Measurements from ENCODE around the gene RDX. TPM values are rescaled to one million over a fixed set of nuclear protein-coding genes. Genes with fewer than 3 reads are reported as not detected.

RDX gene
- total and polyA plus RNA-seq, 2 of the 4 experiments (the other 2 are of a cell fraction), result 61.1 to 72.4 TPM

DNA sequence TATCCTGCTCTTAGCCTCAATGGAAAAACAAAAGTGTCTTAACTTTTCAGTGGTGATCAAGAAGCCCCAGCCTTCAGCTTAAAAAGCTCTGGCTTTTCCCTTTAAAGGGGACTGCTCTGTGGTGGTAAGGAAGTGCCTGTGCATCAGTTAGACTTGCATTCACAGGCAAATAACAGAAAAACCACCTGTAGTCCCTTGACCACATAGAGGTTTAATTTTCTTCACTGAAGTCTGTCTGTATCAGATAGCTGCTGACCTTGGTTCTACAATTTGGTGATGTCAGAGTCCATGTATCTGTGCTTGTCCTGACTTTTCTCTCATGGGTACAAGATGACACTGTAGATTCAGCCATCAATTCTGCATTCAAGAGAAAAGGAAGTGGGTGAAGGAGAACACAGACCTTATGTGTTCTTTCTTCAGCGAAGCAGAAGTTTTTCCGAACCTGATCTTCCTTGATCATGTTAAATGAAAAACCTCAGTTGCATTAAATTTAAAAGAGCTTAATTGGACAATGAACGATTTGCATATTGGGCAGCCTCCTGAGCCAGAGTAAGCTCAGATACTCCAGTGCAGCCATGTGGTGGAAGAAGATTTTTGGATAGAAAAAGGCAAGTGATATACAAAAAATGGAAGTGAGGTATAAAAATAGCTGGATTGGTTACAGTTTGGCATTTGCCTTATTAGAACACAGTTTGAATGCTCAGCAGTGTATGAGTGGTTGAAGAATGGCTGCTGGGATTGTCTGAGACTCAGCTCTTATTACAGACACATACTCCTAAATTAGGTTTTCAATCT is 43.2 kb upstream of the RDX start:
- POLR2A ChIA-PET (ENCODE audit: unreplicated experiment), result no interaction called here
- in situ Hi-C loops (cut with MboI; ENCODE audit: low sequenced_read_pairs), result no loop called here
- no peak overlapping the region for H3K4me2 ChIP-seq (ENCODE audit: low read depth, low read length)
- no peak overlapping the region for H3K9ac ChIP-seq (ENCODE audit: low read depth, low read length)
- no peak overlapping the region for H4K5ac ChIP-seq (ENCODE audit: low read depth, low read length)
- no peak overlapping the region for H2BK20ac ChIP-seq (ENCODE audit: low read depth, low read length)
- H2AFZ ChIP-seq (replicated peaks; ENCODE audit: low read length, poor library complexity), result no peak overlapping the region
- no peak overlapping the region for H4K8ac ChIP-seq (ENCODE audit: low read depth in 2 of 2, low read length in 2 of 2)
- dilution Hi-C loops (cut with HindIII; ENCODE audit: low sequenced_read_pairs, unreplicated experiment), result no loop called here
- no peaks in the 10 kb centered on the region for H4K20me1 ChIP-seq (ENCODE audit: insufficient read depth, low read length)
- no peaks in the 10 kb centered on the region for H3K9me1 ChIP-seq (ENCODE audit: insufficient read depth, low read length)
- no peak for ATAC-seq (ENCODE audit: low read depth)
- no peak overlapping the region for H3K56ac ChIP-seq (ENCODE audit: extremely low read depth, insufficient read depth, low read length)
- H3K27me3 ChIP-seq (ENCODE audit: control insufficient read depth, insufficient read depth, low read length), result no peaks in the 10 kb centered on the region; the same call in 1 of the 2 replicates
- no peak overlapping the region for H2BK5ac ChIP-seq (ENCODE audit: low read depth, low read length, poor library complexity, severe bottlenecking)
- H3K4ac ChIP-seq (ENCODE audit: low read depth, low read length), result no peak overlapping the region
- no TSS peak for BruUV-seq (replicated peaks)
- intact Hi-C loops (cut with micrococcal nuclease), result no loop called here
- no peaks in the 10 kb centered on the region for H3K9me3 ChIP-seq (ENCODE audit: control insufficient read depth, insufficient read depth, low read length)
- H2BK120ac ChIP-seq (ENCODE audit: low read depth, low read length), result no peak overlapping the region
- CTCF ChIA-PET, result no interaction called here
- H3K4me3 ChIP-seq (ENCODE audit: insufficient read depth, low read depth, low read length), result no peak overlapping the region
- no peak overlapping the region for H2AK5ac ChIP-seq (ENCODE audit: low read depth, low read length)
- no peak overlapping the region for H3K14ac ChIP-seq (replicated peaks; ENCODE audit: low read depth, low read length)
- no peak overlapping the region for H3K18ac ChIP-seq (ENCODE audit: low read depth, low read length)
- no peak overlapping the region for H3K23ac ChIP-seq (ENCODE audit: low read depth, low read length)
- H2BK15ac ChIP-seq (ENCODE audit: low read depth, low read length), result no peak overlapping the region
- TF ChIP-seq MAZ (IDR thresholded peaks at IDR 0.05; ENCODE audit: borderline replicate concordance, low read depth, low read length), result no peak
- TF ChIP-seq CEBPB (IDR thresholded peaks at IDR 0.05; ENCODE audit: low read depth, low read length), result no peak
- TF ChIP-seq RFX5 (IDR thresholded peaks at IDR 0.05; ENCODE audit: low read depth, low read length), result no peak
- TF ChIP-seq, protein P1, sequence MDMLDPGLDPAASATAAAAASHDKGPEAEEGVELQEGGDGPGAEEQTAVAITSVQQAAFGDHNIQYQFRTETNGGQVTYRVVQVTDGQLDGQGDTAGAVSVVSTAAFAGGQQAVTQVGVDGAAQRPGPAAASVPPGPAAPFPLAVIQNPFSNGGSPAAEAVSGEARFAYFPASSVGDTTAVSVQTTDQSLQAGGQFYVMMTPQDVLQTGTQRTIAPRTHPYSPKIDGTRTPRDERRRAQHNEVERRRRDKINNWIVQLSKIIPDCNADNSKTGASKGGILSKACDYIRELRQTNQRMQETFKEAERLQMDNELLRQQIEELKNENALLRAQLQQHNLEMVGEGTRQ (IDR thresholded peaks at IDR 0.05; ENCODE audit: low read depth, low read length), result no peak
- no peak for TF ChIP-seq CHD1 (IDR thresholded peaks at IDR 0.05; ENCODE audit: low read depth, low read length)
- no peak for TF ChIP-seq SMC3 (IDR thresholded peaks at IDR 0.05; ENCODE audit: low read depth, low read length)
- TF ChIP-seq RCOR1 (IDR thresholded peaks at IDR 0.05; ENCODE audit: insufficient replicate concordance, low read length), result no peak
- TF ChIP-seq MXI1 (IDR thresholded peaks at IDR 0.05; ENCODE audit: borderline replicate concordance, low read depth, low read length), result no peak
- TF ChIP-seq, protein P2, sequence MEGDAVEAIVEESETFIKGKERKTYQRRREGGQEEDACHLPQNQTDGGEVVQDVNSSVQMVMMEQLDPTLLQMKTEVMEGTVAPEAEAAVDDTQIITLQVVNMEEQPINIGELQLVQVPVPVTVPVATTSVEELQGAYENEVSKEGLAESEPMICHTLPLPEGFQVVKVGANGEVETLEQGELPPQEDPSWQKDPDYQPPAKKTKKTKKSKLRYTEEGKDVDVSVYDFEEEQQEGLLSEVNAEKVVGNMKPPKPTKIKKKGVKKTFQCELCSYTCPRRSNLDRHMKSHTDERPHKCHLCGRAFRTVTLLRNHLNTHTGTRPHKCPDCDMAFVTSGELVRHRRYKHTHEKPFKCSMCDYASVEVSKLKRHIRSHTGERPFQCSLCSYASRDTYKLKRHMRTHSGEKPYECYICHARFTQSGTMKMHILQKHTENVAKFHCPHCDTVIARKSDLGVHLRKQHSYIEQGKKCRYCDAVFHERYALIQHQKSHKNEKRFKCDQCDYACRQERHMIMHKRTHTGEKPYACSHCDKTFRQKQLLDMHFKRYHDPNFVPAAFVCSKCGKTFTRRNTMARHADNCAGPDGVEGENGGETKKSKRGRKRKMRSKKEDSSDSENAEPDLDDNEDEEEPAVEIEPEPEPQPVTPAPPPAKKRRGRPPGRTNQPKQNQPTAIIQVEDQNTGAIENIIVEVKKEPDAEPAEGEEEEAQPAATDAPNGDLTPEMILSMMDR (conservative IDR thresholded peaks at IDR 0.05; ENCODE audit: low read depth, low read length), result no peak
- TF ChIP-seq MAFK (IDR thresholded peaks at IDR 0.05; ENCODE audit: low read depth, low read length), result no peak
- TF ChIP-seq FOS (IDR thresholded peaks at IDR 0.05; ENCODE audit: low read depth, low read length), result no peak
- no peak for TF ChIP-seq RAD21 (IDR thresholded peaks at IDR 0.05; ENCODE audit: low read length)
- TF ChIP-seq POLR2A (IDR thresholded peaks at IDR 0.05; ENCODE audit: low read depth, low read length), result no peak
- no peak overlapping the region for H2AK9ac ChIP-seq (replicated peaks; ENCODE audit: low read depth, low read length, poor library complexity)
- H3K36me3 ChIP-seq (ENCODE audit: control insufficient read depth, insufficient read depth, low read length), result no peaks in the 10 kb centered on the region
- H3K27ac ChIP-seq (ENCODE audit: insufficient read depth, low read length), result no peak overlapping the region
- WGBS, 2 experiments (ENCODE audit: extremely low coverage in 2 of 2, insufficient read length in 1 of 2), result 88% methylated on average over 1 of the region's 3 CpGs; no CpG with 5 or more reads in 1 of the 2 experiments
- H3K4me1 ChIP-seq (ENCODE audit: control insufficient read depth, insufficient read depth, low read length), result no peaks in the 10 kb centered on the region
- H4K91ac ChIP-seq (ENCODE audit: insufficient read depth, low read depth, low read length), result no peak overlapping the region
- no peaks in the 10 kb centered on the region for H3K79me1 ChIP-seq (ENCODE audit: low read depth in 1 of 2, low read length in 2 of 2)
- no peak for DNase-seq
